Nephron (organoid): ENCODE data around the gene MSI2.
A peak's percentile ranks its signal among the peaks of the same experiment; 100 is the strongest.

ENCODE experiments used
- H3K27ac Mint-ChIP-seq, 3 experiments: 2 replicates each; pipeline ENCODE4 v1.8.0; 2020; ENCODE audit warnings: mixed read lengths in 3 of 3, mild to moderate bottlenecking in 2 of 3, moderate library complexity in 1 of 3
- H3K27me3 Mint-ChIP-seq: 2 replicates; pipeline ENCODE4 v1.8.0; 2021; ENCODE audit warnings: low read depth, mild to moderate bottlenecking, moderate library complexity, mixed read lengths
- H3K36me3 Mint-ChIP-seq: 2 replicates; pipeline ENCODE4 v1.8.0; 2020; ENCODE audit warnings: low read depth, mixed read lengths
- H3K4me1 Mint-ChIP-seq: 2 replicates; pipeline ENCODE4 v1.8.0; 2020; ENCODE audit warnings: mixed read lengths
- H3K4me3 Mint-ChIP-seq, 3 experiments: 2 replicates each; pipeline ENCODE4 v1.8.0; 2020; ENCODE audit warnings: mild to moderate bottlenecking in 3 of 3, mixed read lengths in 3 of 3, moderate library complexity in 2 of 3
- H3K9me3 Mint-ChIP-seq: 2 replicates; pipeline ENCODE4 v1.8.0; 2020; ENCODE audit warnings: mixed read lengths
- TF ChIP-seq, protein P1 (sequence below), 3 experiments: fragments of 200-600 bp; sonication (generic); IDR thresholded peaks; one replicate each; pipeline ENCODE4 v1.5.0; 2021; ENCODE audit warnings: antibody characterized with exemption in 3 of 3; ENCODE audit not compliant: unreplicated experiment in 3 of 3

Gene MSI2

DNA sequence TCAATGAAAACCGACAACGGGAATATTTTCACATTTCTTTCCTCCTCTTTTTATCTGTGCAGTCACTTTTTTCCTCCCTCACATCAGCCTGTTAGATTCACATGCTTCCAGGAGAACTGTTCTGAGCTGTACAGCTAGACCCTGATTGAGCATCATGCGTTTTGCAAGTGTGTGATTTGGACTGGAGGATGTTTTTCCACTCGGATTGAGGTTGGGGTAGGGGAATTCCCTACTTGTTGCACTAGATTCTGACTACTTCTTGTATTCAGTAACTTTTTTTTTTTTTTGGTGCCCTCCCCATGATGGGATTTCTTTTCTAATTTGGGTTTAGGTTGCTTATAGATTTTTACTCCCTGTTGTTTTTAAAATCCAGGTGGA lies 4.8 kb downstream of the MSI2 start:
- H3K27me3 Mint-ChIP-seq = peaks cover 40% of the 10 kb centered on the region
- H3K4me3 Mint-ChIP-seq = peak overlapping the region; percentile 56 to 87 (median 64)
- no peak overlapping the region for H3K27ac Mint-ChIP-seq
- peaks cover 60% of the 10 kb centered on the region for H3K36me3 Mint-ChIP-seq
- H3K9me3 Mint-ChIP-seq = no peaks in the 10 kb centered on the region
- TF ChIP-seq, protein P1, sequence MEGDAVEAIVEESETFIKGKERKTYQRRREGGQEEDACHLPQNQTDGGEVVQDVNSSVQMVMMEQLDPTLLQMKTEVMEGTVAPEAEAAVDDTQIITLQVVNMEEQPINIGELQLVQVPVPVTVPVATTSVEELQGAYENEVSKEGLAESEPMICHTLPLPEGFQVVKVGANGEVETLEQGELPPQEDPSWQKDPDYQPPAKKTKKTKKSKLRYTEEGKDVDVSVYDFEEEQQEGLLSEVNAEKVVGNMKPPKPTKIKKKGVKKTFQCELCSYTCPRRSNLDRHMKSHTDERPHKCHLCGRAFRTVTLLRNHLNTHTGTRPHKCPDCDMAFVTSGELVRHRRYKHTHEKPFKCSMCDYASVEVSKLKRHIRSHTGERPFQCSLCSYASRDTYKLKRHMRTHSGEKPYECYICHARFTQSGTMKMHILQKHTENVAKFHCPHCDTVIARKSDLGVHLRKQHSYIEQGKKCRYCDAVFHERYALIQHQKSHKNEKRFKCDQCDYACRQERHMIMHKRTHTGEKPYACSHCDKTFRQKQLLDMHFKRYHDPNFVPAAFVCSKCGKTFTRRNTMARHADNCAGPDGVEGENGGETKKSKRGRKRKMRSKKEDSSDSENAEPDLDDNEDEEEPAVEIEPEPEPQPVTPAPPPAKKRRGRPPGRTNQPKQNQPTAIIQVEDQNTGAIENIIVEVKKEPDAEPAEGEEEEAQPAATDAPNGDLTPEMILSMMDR (IDR thresholded peaks at IDR 0.05; ENCODE audit: unreplicated experiment in 3 of 3) = no peak
- peaks cover 35% of the 10 kb centered on the region for H3K4me1 Mint-ChIP-seq

DNA sequence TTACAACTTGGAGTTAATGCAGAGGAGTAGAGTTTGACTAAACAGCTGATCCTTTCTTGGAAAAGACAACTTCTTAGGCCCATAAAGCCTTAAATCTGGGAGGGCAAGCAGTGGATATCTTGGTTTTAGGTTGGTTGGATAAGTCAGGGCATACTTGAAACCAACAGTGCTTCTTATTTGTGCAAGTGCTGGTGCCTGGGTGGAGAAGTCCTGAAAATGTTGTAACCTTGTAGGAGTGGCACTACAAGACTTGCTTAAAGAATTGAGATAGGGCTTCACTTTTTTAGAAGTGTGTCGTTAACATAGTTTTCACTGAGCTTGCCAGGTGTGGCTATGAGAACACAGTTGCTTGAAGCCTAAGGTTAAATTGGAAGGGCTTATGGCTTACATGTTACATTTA lies 6.2 kb downstream of the MSI2 start:
- H3K36me3 Mint-ChIP-seq = peaks cover 73% of the 10 kb centered on the region
- peaks cover 32% of the 10 kb centered on the region for H3K4me1 Mint-ChIP-seq
- no peaks in the 10 kb centered on the region for H3K9me3 Mint-ChIP-seq
- H3K27ac Mint-ChIP-seq = no peak overlapping the region
- TF ChIP-seq, protein P1 (IDR thresholded peaks at IDR 0.05; ENCODE audit: unreplicated experiment in 3 of 3) = no peak
- H3K27me3 Mint-ChIP-seq = peaks cover 36% of the 10 kb centered on the region
- H3K4me3 Mint-ChIP-seq = no peak overlapping the region

DNA sequence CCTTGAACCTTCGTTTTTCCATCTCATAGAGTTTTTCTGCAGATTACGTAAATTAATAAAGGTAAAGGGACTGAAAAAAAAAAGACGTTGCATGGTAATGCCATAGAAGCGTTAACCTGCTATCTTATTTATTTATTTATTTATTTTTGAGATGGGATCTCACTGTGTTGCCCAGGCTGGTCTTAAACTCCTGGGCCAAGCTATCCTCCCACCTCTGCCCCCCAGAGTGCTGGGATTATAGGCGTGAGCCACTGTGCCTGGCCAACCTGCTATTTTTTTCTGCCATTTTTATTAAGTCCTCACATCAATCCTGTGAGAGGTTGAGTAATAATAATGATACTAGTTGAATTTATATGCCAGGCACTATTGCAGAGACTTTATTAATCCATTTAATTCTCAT lies 7.9 kb downstream of the MSI2 start:
- Mint-ChIP-seq H3K27ac (no peak overlapping the region), H3K4me3 (no peak overlapping the region)
- TF ChIP-seq, protein P1 (IDR thresholded peaks at IDR 0.05; ENCODE audit: unreplicated experiment in 3 of 3) = no peak

DNA sequence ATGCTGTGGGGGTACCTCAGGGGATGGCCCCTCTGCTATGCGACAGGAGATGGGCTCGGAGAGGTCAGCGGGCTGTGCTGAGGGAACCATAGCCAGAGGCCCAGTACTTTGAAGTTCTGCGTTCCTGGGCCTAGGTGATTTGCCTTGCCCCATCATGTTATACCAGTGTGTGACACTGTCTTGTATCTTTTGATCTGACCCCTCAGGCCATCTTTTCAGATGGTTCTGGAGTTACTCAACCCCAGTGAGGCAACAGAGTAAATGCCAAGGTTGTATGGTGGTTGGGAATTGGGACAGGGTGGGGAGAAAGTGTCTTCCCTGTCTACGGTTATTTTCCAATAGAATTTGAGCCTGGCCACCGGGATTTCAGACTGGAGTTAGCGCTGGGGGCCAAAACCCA lies 8.5 kb downstream of the MSI2 start:
- Mint-ChIP-seq H3K27ac (no peak overlapping the region), H3K27me3 (peaks cover 21% of the 10 kb centered on the region), H3K4me3 (no peak overlapping the region), H3K9me3 (no peaks in the 10 kb centered on the region), H3K4me1 (peaks cover 12% of the 10 kb centered on the region), H3K36me3 (peaks cover 90% of the 10 kb centered on the region)
- TF ChIP-seq, protein P1 (IDR thresholded peaks at IDR 0.05; ENCODE audit: unreplicated experiment in 3 of 3) = no peak

More for the DNA sequence above, 7.9 kb downstream of the MSI2 start:
- peaks cover 22% of the 10 kb centered on the region for H3K27me3 Mint-ChIP-seq
- peaks cover 85% of the 10 kb centered on the region for H3K36me3 Mint-ChIP-seq
- H3K4me1 Mint-ChIP-seq = peaks cover 15% of the 10 kb centered on the region
- H3K9me3 Mint-ChIP-seq = no peaks in the 10 kb centered on the region

DNA sequence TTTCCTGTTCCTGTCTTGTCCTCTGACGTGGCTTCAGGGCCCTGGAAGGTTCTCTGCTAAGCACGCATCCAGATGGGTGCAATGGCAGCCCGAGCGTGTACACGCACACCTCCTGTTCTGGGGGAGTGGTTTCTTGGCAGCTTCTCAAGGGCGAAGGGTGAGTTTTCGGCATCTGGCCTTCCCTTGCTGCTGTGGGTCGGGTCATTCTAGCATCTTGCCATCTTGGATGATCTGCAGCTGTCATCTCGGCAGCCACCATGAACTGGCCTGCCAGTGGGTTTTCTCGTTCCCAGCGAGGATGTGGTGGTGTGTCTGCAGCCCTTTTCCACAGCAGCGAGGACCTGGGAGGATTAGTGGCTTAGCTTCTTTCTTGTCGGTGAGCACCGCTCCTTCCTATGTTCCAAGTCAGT lies 10.6 kb downstream of the MSI2 start:
- H3K27ac Mint-ChIP-seq = no peak overlapping the region
- TF ChIP-seq, protein P1 (IDR thresholded peaks at IDR 0.05; ENCODE audit: unreplicated experiment in 3 of 3) = no peak
- H3K4me1 Mint-ChIP-seq = peaks cover 5% of the 10 kb centered on the region
- H3K36me3 Mint-ChIP-seq = peaks cover 82% of the 10 kb centered on the region
- no peaks in the 10 kb centered on the region for H3K9me3 Mint-ChIP-seq
- no peak overlapping the region for H3K4me3 Mint-ChIP-seq
- peaks cover 20% of the 10 kb centered on the region for H3K27me3 Mint-ChIP-seq

DNA sequence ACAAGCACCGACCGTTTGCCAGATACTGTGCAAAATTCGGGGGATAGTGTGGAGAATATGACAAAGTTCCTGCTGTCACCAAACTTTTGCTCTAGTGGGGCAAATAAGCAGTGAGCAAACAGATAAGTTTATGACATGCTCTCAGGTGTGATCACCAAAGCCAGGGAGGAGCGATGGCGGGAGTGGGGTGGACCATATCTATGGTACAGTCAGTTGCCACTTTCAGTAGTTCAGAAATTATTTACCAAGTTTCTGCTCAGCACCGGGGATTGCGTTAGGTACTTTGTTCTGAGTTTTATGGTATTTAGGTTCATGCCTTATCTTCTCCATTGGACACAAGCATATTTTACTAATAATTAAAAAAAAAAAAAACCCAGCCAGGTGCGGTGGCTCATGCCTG lies 11.9 kb downstream of the MSI2 start:
- no peak overlapping the region for H3K4me3 Mint-ChIP-seq
- peaks cover 13% of the 10 kb centered on the region for H3K27me3 Mint-ChIP-seq
- H3K9me3 Mint-ChIP-seq = no peaks in the 10 kb centered on the region
- no peak overlapping the region for H3K27ac Mint-ChIP-seq
- H3K4me1 Mint-ChIP-seq = peaks cover 5% of the 10 kb centered on the region
- H3K36me3 Mint-ChIP-seq = peaks cover 75% of the 10 kb centered on the region
- TF ChIP-seq, protein P1 (IDR thresholded peaks at IDR 0.05; ENCODE audit: unreplicated experiment in 3 of 3) = no peak
